GM12874 (cell line): ENCODE results near the gene NLRC5.

Experiments
- CTCF ChIP-seq: IDR thresholded peaks from 2 replicates; pipeline ENCODE4 v1.5.1; 2011; ENCODE audit warnings: low read depth, mild to moderate bottlenecking, control low read depth, low read length, moderate library complexity; ENCODE audit not compliant: insufficient read depth

NLRC5 gene

GRCh38 chr16:57106767-57107166 lies 117.4 kb downstream of the NLRC5 start:
- TF ChIP-seq CTCF, result no peak

GRCh38 chr16:57107321-57107922 lies 118.1 kb downstream of the NLRC5 start:
- no peak for TF ChIP-seq CTCF

GRCh38 chr16:57108432-57108831 lies 119.1 kb downstream of the NLRC5 start:
- TF ChIP-seq CTCF, result no peak

GRCh38 chr16:57110937-57111336 lies 121.6 kb downstream of the NLRC5 start:
- TF ChIP-seq CTCF, result no peak

- TF ChIP-seq CTCF, result no peak
These were observed 122.1 kb downstream of the NLRC5 start for GRCh38 chr16:57111420-57111819.

- TF ChIP-seq CTCF, result no peak
These were observed 123.2 kb downstream of the NLRC5 start for GRCh38 chr16:57112403-57113041.

- no peak for TF ChIP-seq CTCF
These were observed 123.7 kb downstream of the NLRC5 start for GRCh38 chr16:57113042-57113453.
